Transverse colon (tissue), 3 donors: Measurements from ENCODE around the gene ZBP1.

ENCODE experiments used
- POLR2A ChIP-seq: fragments of 450-650 bp; IDR thresholded peaks from one replicate; pipeline ENCODE4 v1.6.1; 2016; ENCODE audit warnings: antibody characterized with exemption, mild to moderate bottlenecking, moderate library complexity
- TF ChIP-seq, protein P1 (sequence below), 5 experiments: fragments of 200-600 bp in 3 of 5; fragments of 450-650 bp in 2 of 5; sonication (generic) in 3 of 5; IDR thresholded peaks; 1 replicate in 2 of 5; 2 replicates in 3 of 5; pipeline ENCODE4 v1.5.1; 2016 to 2017; ENCODE audit warnings: antibody characterized with exemption in 5 of 5, inconsistent platforms in 3 of 5, mild to moderate bottlenecking in 2 of 5, moderate library complexity in 1 of 5

DNA sequence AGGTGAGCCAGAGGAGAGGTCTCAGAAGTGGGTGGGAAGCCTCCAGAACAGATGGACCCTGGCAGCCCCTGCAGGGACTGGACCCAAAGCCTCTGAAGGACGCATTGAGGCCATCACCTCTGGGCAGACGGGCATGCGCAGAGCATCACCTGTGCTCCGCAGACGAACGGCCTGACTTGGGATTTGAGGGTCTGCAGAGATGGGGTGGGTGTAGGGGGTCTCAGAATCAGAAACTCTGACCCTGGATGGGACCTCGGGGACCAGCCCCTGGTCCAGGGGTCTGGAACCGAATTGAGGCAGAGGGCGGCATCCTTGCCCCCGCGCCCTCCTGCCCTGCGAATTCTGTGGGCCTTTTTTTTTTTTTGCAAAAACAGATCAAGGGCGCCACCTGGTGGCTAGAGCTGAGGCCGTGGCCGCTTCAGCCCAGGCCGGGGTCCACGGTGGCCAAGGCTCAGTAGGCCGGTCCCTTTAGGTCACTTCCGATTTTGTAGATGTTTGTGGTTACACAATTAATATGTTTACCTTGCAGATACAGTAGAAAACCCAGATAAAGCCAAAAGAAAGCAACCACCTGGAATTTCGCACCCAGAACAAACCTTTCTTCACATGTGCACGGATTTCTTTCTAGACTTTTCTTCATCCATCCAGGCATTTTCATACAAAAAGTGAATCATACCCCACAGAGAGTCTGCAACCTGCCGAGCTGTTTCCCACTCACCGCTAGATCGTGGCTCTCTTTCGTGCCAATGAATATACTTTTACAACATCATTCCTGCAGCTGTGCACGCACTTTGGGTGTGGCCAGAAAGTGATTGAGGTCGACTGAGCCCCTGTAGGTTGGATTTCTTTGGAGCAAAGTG, 25.9 kb downstream of the ZBP1 start:
- TF ChIP-seq POLR2A = no peak
- TF ChIP-seq, protein P1, sequence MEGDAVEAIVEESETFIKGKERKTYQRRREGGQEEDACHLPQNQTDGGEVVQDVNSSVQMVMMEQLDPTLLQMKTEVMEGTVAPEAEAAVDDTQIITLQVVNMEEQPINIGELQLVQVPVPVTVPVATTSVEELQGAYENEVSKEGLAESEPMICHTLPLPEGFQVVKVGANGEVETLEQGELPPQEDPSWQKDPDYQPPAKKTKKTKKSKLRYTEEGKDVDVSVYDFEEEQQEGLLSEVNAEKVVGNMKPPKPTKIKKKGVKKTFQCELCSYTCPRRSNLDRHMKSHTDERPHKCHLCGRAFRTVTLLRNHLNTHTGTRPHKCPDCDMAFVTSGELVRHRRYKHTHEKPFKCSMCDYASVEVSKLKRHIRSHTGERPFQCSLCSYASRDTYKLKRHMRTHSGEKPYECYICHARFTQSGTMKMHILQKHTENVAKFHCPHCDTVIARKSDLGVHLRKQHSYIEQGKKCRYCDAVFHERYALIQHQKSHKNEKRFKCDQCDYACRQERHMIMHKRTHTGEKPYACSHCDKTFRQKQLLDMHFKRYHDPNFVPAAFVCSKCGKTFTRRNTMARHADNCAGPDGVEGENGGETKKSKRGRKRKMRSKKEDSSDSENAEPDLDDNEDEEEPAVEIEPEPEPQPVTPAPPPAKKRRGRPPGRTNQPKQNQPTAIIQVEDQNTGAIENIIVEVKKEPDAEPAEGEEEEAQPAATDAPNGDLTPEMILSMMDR (IDR thresholded peaks at IDR 0.05) = peak; percentile 83 to 96 (median 91)
